A549 (cell line): ENCODE results near the gene GMIP. TPM values are rescaled to one million over a fixed set of nuclear protein-coding genes. Genes with fewer than 3 reads are reported as not detected.

Source experiments
- ATAC-seq, 2 experiments: fragments of 200-7000 bp in 1 of 2; fragments of >200 bp in 1 of 2; cut with Nextera tagmentation in 1 of 2; cut with Tn5 transposase in 1 of 2; 3 replicates each; pipeline versions ENCODE4 v1.8.0 to v1.9.1; 2018 to 2020; ENCODE audit warnings: mild to moderate bottlenecking in 1 of 2, moderate library complexity in 1 of 2
- CTCF ChIA-PET: fragments of 300-600 bp; sonication (Branson Sonifier 250); formaldehyde crosslinking; extraction: SDS; loops from one replicate; lab custom pipeline; 2021; ENCODE audit warnings: antibody characterized with exemption, inconsistent platforms; lab: Yijun Ruan, JAX
- POLR2A ChIA-PET: fragments of 350-600 bp; formaldehyde crosslinking; extraction: SDS; loops from one replicate; lab custom pipeline; 2021; ENCODE audit warnings: antibody characterized with exemption, inconsistent platforms; lab: Yijun Ruan, JAX
- DNase-seq, 2 experiments: peaks; one replicate each; pipeline versions ENCODE4 v3.0.0 to v3.0.0-alpha.2; 2011 to 2016; ENCODE audit warnings: low read depth in 1 of 2, low spot score in 1 of 2
- FAIRE-seq: peaks from 2 replicates; lab custom pipeline; 2011; peaks lifted over from hg19 to GRCh38; lab: Jason Lieb, UNC
- H3K27ac ChIP-seq, 2 experiments: fragments of >200 bp; sonication (Bioruptor Twin); formaldehyde crosslinking; 3 replicates each; pipeline ENCODE4 v1.5.1; 2016 to 2017
- H3K4me1 ChIP-seq: fragments of >200 bp; sonication (Bioruptor Twin); formaldehyde crosslinking; 3 replicates; pipeline ENCODE4 v1.6.1; 2016
- H3K4me2 ChIP-seq: fragments of >200 bp; sonication (Bioruptor Twin); formaldehyde crosslinking; 3 replicates; pipeline ENCODE4 v1.6.1; 2016
- H3K4me3 ChIP-seq: fragments of >200 bp; sonication (Bioruptor Twin); formaldehyde crosslinking; 3 replicates; pipeline ENCODE4 v1.5.1; 2016
- H3K9me3 ChIP-seq: fragments of >200 bp; sonication (Bioruptor Twin); formaldehyde crosslinking; 3 replicates; pipeline ENCODE4 v1.6.1; 2016
- CBX2 ChIP-seq: fragments of 200-600 bp; sonication (generic); IDR thresholded peaks from 2 replicates; pipeline ENCODE4 v1.6.1; 2016; ENCODE audit warnings: low read depth, mild to moderate bottlenecking, borderline replicate concordance
- EHF ChIP-seq: fragments of 250-450 bp; sonication (Bioruptor Pico); IDR thresholded peaks from 2 replicates; pipeline ENCODE4 v1.5.0; 2020; ENCODE audit warnings: mild to moderate bottlenecking
- EHMT2 ChIP-seq: fragments of 200-600 bp; sonication (generic); IDR thresholded peaks from 2 replicates; pipeline ENCODE4 v1.6.1; 2016; ENCODE audit warnings: antibody characterized with exemption, low read depth, mild to moderate bottlenecking, moderate library complexity
- EP300 ChIP-seq, 2 experiments: fragments of >200 bp; sonication (Bioruptor Twin); formaldehyde crosslinking; IDR thresholded peaks; 2 replicates in 1 of 2; 3 replicates in 1 of 2; pipeline ENCODE4 v1.6.1; 2016 to 2017
- ESRRA ChIP-seq: fragments of 150-350 bp; IDR thresholded peaks from 2 replicates; pipeline ENCODE4 v1.6.1; 2014; ENCODE audit warnings: mild to moderate bottlenecking, low read length, borderline replicate concordance
- HDAC2 ChIP-seq: fragments of 200-600 bp; sonication (generic); IDR thresholded peaks from 2 replicates; pipeline ENCODE4 v1.6.1; 2016
- HMGXB4 ChIP-seq: fragments of 250-450 bp; sonication (Bioruptor Pico); IDR thresholded peaks from 2 replicates; pipeline ENCODE4 v1.5.0; 2021; ENCODE audit warnings: mild to moderate bottlenecking, moderate library complexity, borderline replicate concordance
- HOXA7 ChIP-seq: fragments of 250-450 bp; sonication (Bioruptor Pico); IDR thresholded peaks from 2 replicates; pipeline ENCODE4 v1.5.0; 2020; ENCODE audit warnings: mild to moderate bottlenecking, moderate library complexity
- JUNB ChIP-seq: fragments of >200 bp; sonication (Bioruptor Twin); formaldehyde crosslinking; IDR thresholded peaks from 2 replicates; pipeline ENCODE4 v1.6.1; 2016
- KDM5A ChIP-seq: fragments of 200-600 bp; sonication (generic); IDR thresholded peaks from 2 replicates; pipeline ENCODE4 v1.6.1; 2016; ENCODE audit warnings: antibody characterized with exemption, mild to moderate bottlenecking
- PHF8 ChIP-seq: fragments of 200-600 bp; sonication (generic); IDR thresholded peaks from 2 replicates; pipeline ENCODE4 v1.6.1; 2016; ENCODE audit warnings: low read depth, mild to moderate bottlenecking, antibody characterized with exemption, moderate library complexity, borderline replicate concordance
- POLR2A ChIP-seq: IDR thresholded peaks from 2 replicates; pipeline ENCODE4 v1.6.1; 2012; ENCODE audit warnings: mild to moderate bottlenecking, low read length
- POLR2AphosphoS2 ChIP-seq: conservative IDR thresholded peaks from 2 replicates; pipeline ENCODE4 v1.6.1; 2012; ENCODE audit warnings: low read length, improper control_type of control experiment, inconsistent platforms
- RCOR1 ChIP-seq: fragments of 150-350 bp; IDR thresholded peaks from 2 replicates; pipeline ENCODE4 v1.6.1; 2014; ENCODE audit warnings: antibody characterized with exemption, low read length, low read depth
- RFX5 ChIP-seq: fragments of 450-650 bp; IDR thresholded peaks from 2 replicates; pipeline ENCODE4 v1.7.1; 2014; ENCODE audit warnings: antibody characterized with exemption, mild to moderate bottlenecking, moderate library complexity
- RNF2 ChIP-seq: fragments of 200-600 bp; sonication (generic); IDR thresholded peaks from 2 replicates; pipeline ENCODE4 v1.6.1; 2016; ENCODE audit warnings: low read depth, mild to moderate bottlenecking, antibody characterized with exemption, moderate library complexity, borderline replicate concordance
- SMC3 ChIP-seq: fragments of >200 bp; sonication (Bioruptor Twin); formaldehyde crosslinking; IDR thresholded peaks from 3 replicates; pipeline ENCODE4 v1.6.1; 2018; ENCODE audit warnings: inconsistent platforms
- SREBF2 ChIP-seq: fragments of 450-650 bp; IDR thresholded peaks from 2 replicates; pipeline ENCODE4 v1.6.1; 2014; ENCODE audit warnings: mild to moderate bottlenecking, moderate library complexity
- TFCP2L1 ChIP-seq: fragments of 250-450 bp; sonication (Bioruptor Pico); IDR thresholded peaks from 2 replicates; pipeline ENCODE4 v1.5.0; 2021; ENCODE audit warnings: mild to moderate bottlenecking
- TP53 ChIP-seq: fragments of 250-450 bp; sonication (Bioruptor Pico); IDR thresholded peaks from 2 replicates; pipeline ENCODE4 v1.5.0; 2021; ENCODE audit warnings: mild to moderate bottlenecking, moderate library complexity
- ZFP36 ChIP-seq: fragments of 450-650 bp; IDR thresholded peaks from 2 replicates; pipeline ENCODE4 v1.6.1; 2014; ENCODE audit warnings: borderline replicate concordance; ENCODE audit not compliant: partially characterized antibody
- ZNF302 ChIP-seq: fragments of 250-450 bp; sonication (Bioruptor Pico); IDR thresholded peaks from 2 replicates; pipeline ENCODE4 v1.9.0; 2021; ENCODE audit warnings: inconsistent platforms, mild to moderate bottlenecking, moderate library complexity
- WGBS: methylation state at CpG from one replicate; pipeline ENCODE4 v1.1.6; 2017; ENCODE audit errors: missing lambda C conversion rate; 5-methylcytosine and 5-hydroxymethylcytosine counted together
- polyA plus RNA-seq, 4 experiments: library from polyadenylated mRNA; depleted of rRNA in 3 of 4; stranded (reverse); fragments of >200 nt; fragmentation: RNase III in 1 of 4; extraction: RNeasy Plus Mini Kit Qiagen cat#74134 plus additional on column Dnase treatment in 1 of 4; gene quantifications; 2 replicates in 3 of 4; 3 replicates in 1 of 4; pipeline ENCODE4 v1.2.3, GENCODE V29; 2011 to 2017
- TF ChIP-seq, protein P1 (sequence below): fragments of >200 bp; sonication (Bioruptor Twin); formaldehyde crosslinking; IDR thresholded peaks from 2 replicates; pipeline ENCODE4 v1.6.1; 2016
- TF ChIP-seq, protein P2 (sequence below): IDR thresholded peaks from 2 replicates; pipeline ENCODE4 v1.6.1; 2012

GMIP gene
- polyA plus RNA-seq, 2 of the 4 experiments (the other 2 are of a cell fraction), result 1.4 to 4.1 TPM

DNA sequence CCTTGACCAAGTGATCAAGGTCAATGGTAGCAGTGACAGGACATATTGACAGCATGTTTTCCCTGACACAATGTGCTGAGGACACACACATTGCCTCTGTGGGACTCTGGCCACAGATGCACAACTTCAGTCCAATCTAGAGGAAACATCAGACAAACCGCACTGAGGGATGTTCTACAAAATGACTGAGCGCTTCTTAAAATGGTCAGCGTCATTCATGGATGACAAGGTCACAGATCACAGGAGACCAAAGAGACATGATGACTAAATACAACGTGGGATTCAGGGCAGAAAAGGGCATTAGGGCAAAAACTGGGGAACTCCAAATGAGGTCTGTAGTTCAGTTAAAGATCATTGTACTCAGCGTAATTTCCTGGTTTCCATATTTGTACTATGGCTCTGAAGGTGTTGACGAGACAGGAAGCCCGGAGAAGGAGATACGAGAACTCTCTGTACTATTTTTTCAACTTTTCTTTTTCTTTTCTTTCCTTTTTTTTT is 45.6 kb downstream of the GMIP start:
- Histone ChIP-seq H3K4me2 (no peak overlapping the region), H3K9me3 (no peaks in the 10 kb centered on the region), H3K27ac (no peak overlapping the region), H3K4me1 (no peaks in the 10 kb centered on the region), H3K4me3 (no peak overlapping the region)
- ChIA-PET POLR2A (interaction anchor here (0.7 kb wide), 1 partner anchor 180 kb away, joined by 4 read pairs; no protein-coding TSS in a partner anchor), CTCF (interaction anchor here (0.9 kb wide), 1 partner anchor 9 kb away, joined by 4 read pairs; no protein-coding TSS in a partner anchor)
- no peak for ATAC-seq
- WGBS, result 86% methylated on average over 8 of the region's 8 CpGs
- TF ChIP-seq PHF8, result no peak
- no peak for TF ChIP-seq EHF (CRISPR knock-in tag)
- TF ChIP-seq EHMT2, result no peak
- no peak for TF ChIP-seq ESRRA
- TF ChIP-seq POLR2A, result no peak
- TF ChIP-seq SREBF2, result no peak
- no peak for TF ChIP-seq RFX5
- no peak for TF ChIP-seq ZNF302 (CRISPR knock-in tag)
- DNase-seq, result no peak
- no peak for FAIRE-seq

GRCh38 chr19:19595171-19595701 is 48.2 kb downstream of the GMIP start:
- no peaks in the 10 kb centered on the region for H3K9me3 ChIP-seq
- ChIA-PET POLR2A (no interaction called here), CTCF (no interaction called here)
- no peak overlapping the region for H3K4me2 ChIP-seq
- ATAC-seq (no peak), DNase-seq (no peak)
- H3K4me3 ChIP-seq, result no peak overlapping the region
- H3K4me1 ChIP-seq, result peaks cover 12% of the 10 kb centered on the region
- TF ChIP-seq RNF2, result no peak
- TF ChIP-seq RCOR1, result no peak
- TF ChIP-seq ZFP36, result no peak
- no peak for TF ChIP-seq KDM5A
- TF ChIP-seq CBX2, result no peak
- no peak for TF ChIP-seq TFCP2L1
- no peak for TF ChIP-seq JUNB
- TF ChIP-seq HOXA7, result no peak
- TF ChIP-seq, protein P1, sequence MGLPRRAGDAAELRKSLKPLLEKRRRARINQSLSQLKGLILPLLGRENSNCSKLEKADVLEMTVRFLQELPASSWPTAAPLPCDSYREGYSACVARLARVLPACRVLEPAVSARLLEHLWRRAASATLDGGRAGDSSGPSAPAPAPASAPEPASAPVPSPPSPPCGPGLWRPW, result no peak
- TF ChIP-seq HMGXB4 (CRISPR knock-in tag), result no peak
- TF ChIP-seq EP300 (IDR thresholded peaks at IDR 0.05), result no peak
- TF ChIP-seq SMC3, result no peak
- no peak for TF ChIP-seq EHMT2
- no peak for TF ChIP-seq POLR2AphosphoS2
- TF ChIP-seq TP53 (CRISPR knock-in tag), result no peak
- no peak for TF ChIP-seq EHF (CRISPR knock-in tag)
- TF ChIP-seq HDAC2, result no peak
- TF ChIP-seq, protein P2, sequence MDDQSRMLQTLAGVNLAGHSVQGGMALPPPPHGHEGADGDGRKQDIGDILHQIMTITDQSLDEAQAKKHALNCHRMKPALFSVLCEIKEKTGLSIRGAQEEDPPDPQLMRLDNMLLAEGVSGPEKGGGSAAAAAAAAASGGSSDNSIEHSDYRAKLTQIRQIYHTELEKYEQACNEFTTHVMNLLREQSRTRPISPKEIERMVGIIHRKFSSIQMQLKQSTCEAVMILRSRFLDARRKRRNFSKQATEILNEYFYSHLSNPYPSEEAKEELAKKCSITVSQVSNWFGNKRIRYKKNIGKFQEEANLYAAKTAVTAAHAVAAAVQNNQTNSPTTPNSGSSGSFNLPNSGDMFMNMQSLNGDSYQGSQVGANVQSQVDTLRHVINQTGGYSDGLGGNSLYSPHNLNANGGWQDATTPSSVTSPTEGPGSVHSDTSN, result no peak
- TF ChIP-seq ZNF302 (CRISPR knock-in tag), result no peak
- TF ChIP-seq RFX5, result no peak
- TF ChIP-seq, all 56 proteins: peak for 0
- 59% methylated on average over 7 of the region's 8 CpGs for WGBS
- no peak for FAIRE-seq
- no peak overlapping the region for H3K27ac ChIP-seq
